Activated CD8-positive, alpha-beta T cell treated with anti-CD3 and anti-CD28 coated beads, Interleukin-2, amount 10 ng/mL, durations not matched to agents 7 days and 5 days (primary cell): ENCODE data around the gene RUVBL2. TPM values are rescaled to one million over a fixed set of nuclear protein-coding genes. Genes with fewer than 3 reads are reported as not detected.

Experiments
- ATAC-seq: fragments of 150-1000 bp; cut with Tn5 transposase; one replicate; pipeline ENCODE4 v1.10.0; 2021; ENCODE audit warnings: moderate library complexity
- CTCF ChIA-PET: fragments of 350-600 bp; sonication (Branson Sonifier 250); formaldehyde crosslinking; loops from one replicate; lab custom pipeline; 2021; ENCODE audit warnings: antibody characterized with exemption; lab: Charles Lee
- POLR2A ChIA-PET: fragments of 350-600 bp; sonication (Branson Sonifier 250); formaldehyde crosslinking; loops from one replicate; lab custom pipeline; 2021; ENCODE audit warnings: antibody characterized with exemption; lab: Charles Lee
- DNase-seq: peaks from one replicate; pipeline ENCODE4 v3.0.0-alpha.2; 2020
- H3K27ac Mint-ChIP-seq: one replicate; pipeline ENCODE4 v1.8.0; 2021; ENCODE audit warnings: mild to moderate bottlenecking, mixed read lengths
- H3K27me3 Mint-ChIP-seq: one replicate; pipeline ENCODE4 v1.8.0; 2021; ENCODE audit warnings: low read depth, mixed read lengths
- H3K36me3 Mint-ChIP-seq: one replicate; pipeline ENCODE4 v1.8.0; 2021; ENCODE audit warnings: low read depth, mixed read lengths
- H3K4me1 Mint-ChIP-seq: one replicate; pipeline ENCODE4 v1.8.0; 2021; ENCODE audit warnings: low read depth, mixed read lengths
- H3K4me3 Mint-ChIP-seq: one replicate; pipeline ENCODE4 v1.8.0; 2021; ENCODE audit warnings: mild to moderate bottlenecking, mixed read lengths
- H3K9me3 Mint-ChIP-seq: one replicate; pipeline ENCODE4 v1.8.0; 2022; ENCODE audit warnings: mixed read lengths; ENCODE audit not compliant: insufficient read depth
- total RNA-seq, 2 experiments: library from RNA; stranded (reverse); gene quantifications; one replicate each; pipeline ENCODE4 v1.2.3, GENCODE V29; 2021

The RUVBL2 gene
- total RNA-seq, 2 experiments from 2014 or later = 105 to 106 TPM

GRCh38 chr19:48989701-48990291 lies 3.9 kb upstream of the RUVBL2 start:
- H3K4me1 Mint-ChIP-seq = peaks cover 37% of the 10 kb centered on the region
- POLR2A ChIA-PET = interaction anchor here (1.4 kb wide), 1 partner anchor 10 kb away, joined by 4 read pairs; no protein-coding TSS in a partner anchor
- no peaks in the 10 kb centered on the region for H3K9me3 Mint-ChIP-seq
- H3K27me3 Mint-ChIP-seq = no peaks in the 10 kb centered on the region
- ATAC-seq (no peak), DNase-seq (no peak)
- CTCF ChIA-PET = interaction anchor here (1.3 to 2.9 kb wide), 2 partner anchors 10 to 19 kb away, joined by 3 to 10 read pairs; no protein-coding TSS in a partner anchor
- peaks cover 34% of the 10 kb centered on the region for H3K36me3 Mint-ChIP-seq
- no peak overlapping the region for H3K4me3 Mint-ChIP-seq
- H3K27ac Mint-ChIP-seq = peak overlapping the region; percentile 68

GRCh38 chr19:48990400-48990799 lies 3.3 kb upstream of the RUVBL2 start:
- CTCF ChIA-PET = interaction anchor here (2.9 kb wide), 1 partner anchor 10 kb away, joined by 10 read pairs; no protein-coding TSS in a partner anchor
- H3K27me3 Mint-ChIP-seq = no peaks in the 10 kb centered on the region
- H3K36me3 Mint-ChIP-seq = peaks cover 34% of the 10 kb centered on the region
- H3K4me3 Mint-ChIP-seq = no peak overlapping the region
- POLR2A ChIA-PET = interaction anchor here (1.4 kb wide), 1 partner anchor 10 kb away, joined by 4 read pairs; no protein-coding TSS in a partner anchor
- H3K27ac Mint-ChIP-seq = peak overlapping the region; percentile 68
- H3K4me1 Mint-ChIP-seq = peaks cover 43% of the 10 kb centered on the region
- no peak for ATAC-seq
- H3K9me3 Mint-ChIP-seq = no peaks in the 10 kb centered on the region
- no peak for DNase-seq

DNA sequence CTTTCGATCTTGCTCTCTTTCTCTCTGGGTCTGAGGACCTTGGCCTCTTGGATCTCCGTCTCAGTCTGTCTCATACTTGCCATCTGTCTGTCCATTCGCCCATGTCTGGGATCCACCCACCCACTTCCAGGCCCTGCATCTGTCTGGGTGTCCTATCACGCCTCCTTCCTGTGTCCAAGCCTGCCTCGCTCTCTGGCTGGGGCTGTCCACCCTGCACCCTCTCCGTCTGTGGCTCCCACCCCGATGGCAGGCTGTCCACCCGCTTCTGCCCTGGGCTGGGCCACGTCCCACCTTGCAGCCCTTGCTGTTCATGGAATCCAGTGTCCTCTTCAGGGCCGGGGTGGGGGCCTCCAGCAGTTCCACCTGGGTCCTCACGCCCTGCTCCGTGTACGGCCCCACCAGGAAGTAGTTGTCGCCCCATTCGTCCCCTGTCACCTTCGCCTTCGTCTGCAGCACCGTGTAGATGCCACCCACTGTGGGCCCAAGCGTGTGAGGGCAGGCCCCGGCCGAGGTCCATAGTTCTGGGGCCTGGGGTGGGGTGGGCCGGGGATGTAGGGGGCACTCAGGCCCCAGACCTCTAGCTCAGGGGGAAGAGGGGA lies 2.6 kb upstream of the RUVBL2 start:
- H3K27ac Mint-ChIP-seq = peak overlapping the region; percentile 20
- H3K36me3 Mint-ChIP-seq = peaks cover 30% of the 10 kb centered on the region
- ChIA-PET POLR2A (interaction anchor here (1.4 to 3.4 kb wide), 2 partner anchors 11 kb away, joined by 4 to 16 read pairs; no protein-coding TSS in a partner anchor), CTCF (interaction anchor here (1.1 to 3.5 kb wide), 3 partner anchors 9 to 48 kb away, joined by 3 to 96 read pairs (median 10); no protein-coding TSS in a partner anchor)
- H3K9me3 Mint-ChIP-seq = no peaks in the 10 kb centered on the region
- DNase-seq (no peak), ATAC-seq (no peak)
- no peak overlapping the region for H3K4me3 Mint-ChIP-seq
- peaks cover 48% of the 10 kb centered on the region for H3K4me1 Mint-ChIP-seq
- H3K27me3 Mint-ChIP-seq = no peaks in the 10 kb centered on the region

- Mint-ChIP-seq H3K27me3 (no peaks in the 10 kb centered on the region), H3K9me3 (no peaks in the 10 kb centered on the region), H3K36me3 (peaks cover 32% of the 10 kb centered on the region), H3K4me3 (peak overlapping the region; percentile 92), H3K27ac (peak overlapping the region; percentile 96), H3K4me1 (peaks cover 48% of the 10 kb centered on the region)
- ChIA-PET POLR2A (interaction anchor here (1.0 to 3.4 kb wide), 4 partner anchors 9 to 117 kb away, joined by 4 to 16 read pairs (median 12); no protein-coding TSS in a partner anchor), CTCF (interaction anchor here (0.8 to 3.5 kb wide), 9 partner anchors 9 to 204 kb away, joined by 3 to 96 read pairs (median 17); partner anchors contain the start of genes FTL, LIN7B and PPP1R15A)
- DNase-seq (no peak), ATAC-seq (no peak)
Observed at GRCh38 chr19:48991873-48992580, 1.7 kb upstream of the RUVBL2 start.

- ChIA-PET POLR2A (interaction anchor here (0.7 to 3.4 kb wide), 12 partner anchors 8 to 120 kb away, joined by 3 to 16 read pairs (median 4); partner anchors contain the start of gene NUCB1), CTCF (interaction anchor here (0.8 to 3.5 kb wide), 37 partner anchors 9 to 648 kb away, joined by 3 to 96 read pairs (median 4); partner anchors contain the start of genes BCAT2, CA11, DHDH and FLT3LG)
- Mint-ChIP-seq H3K27me3 (no peaks in the 10 kb centered on the region), H3K36me3 (peaks cover 33% of the 10 kb centered on the region), H3K9me3 (no peaks in the 10 kb centered on the region), H3K4me1 (peaks cover 49% of the 10 kb centered on the region), H3K4me3 (peak overlapping the region; percentile 92), H3K27ac (peak overlapping the region; percentile 96)
- ATAC-seq = peak; percentile 2
- DNase-seq = peak; percentile 43
Observed at GRCh38 chr19:48992581-48993174, 1.0 kb upstream of the RUVBL2 start.

GRCh38 chr19:48994035-48994386 lies 324 bp downstream of the RUVBL2 start:
- ChIA-PET POLR2A (interaction anchor here (0.6 to 3.4 kb wide), 11 partner anchors 9 to 451 kb away, joined by 3 to 16 read pairs (median 4); partner anchors contain the start of gene PPP1R15A), CTCF (interaction anchor here (0.7 to 3.5 kb wide), 44 partner anchors 8 to 646 kb away, joined by 3 to 96 read pairs (median 4); partner anchors contain the start of genes BCAT2, CA11, DBP and HSD17B14)
- DNase-seq (no peak), ATAC-seq (no peak)
- Mint-ChIP-seq H3K4me1 (peaks cover 51% of the 10 kb centered on the region), H3K36me3 (peaks cover 23% of the 10 kb centered on the region), H3K27me3 (no peaks in the 10 kb centered on the region), H3K4me3 (peak overlapping the region; percentile 92), H3K9me3 (no peaks in the 10 kb centered on the region), H3K27ac (peak overlapping the region; percentile 96)

DNA sequence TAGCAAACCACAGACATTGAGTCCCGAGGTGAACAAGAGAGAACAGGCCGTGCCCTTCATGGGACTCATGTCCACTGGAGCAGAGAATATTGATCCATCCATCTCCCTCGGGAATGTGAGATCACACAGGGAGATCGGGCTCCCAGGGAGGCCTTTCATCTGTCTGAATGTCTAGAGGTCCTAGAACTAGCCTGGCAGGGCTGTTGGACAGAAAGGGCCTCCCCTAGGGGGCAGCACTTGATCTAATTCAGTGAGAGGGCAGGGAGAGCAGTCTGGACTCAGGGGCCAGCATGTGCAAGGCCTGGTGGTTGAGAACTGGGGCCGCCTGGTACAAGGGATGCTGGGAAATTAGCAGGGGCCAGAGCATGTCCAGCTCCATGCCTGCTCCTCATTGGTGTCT lies 4.3 kb downstream of the RUVBL2 start:
- no peaks in the 10 kb centered on the region for H3K27me3 Mint-ChIP-seq
- peaks cover 34% of the 10 kb centered on the region for H3K4me1 Mint-ChIP-seq
- H3K36me3 Mint-ChIP-seq = peaks cover 26% of the 10 kb centered on the region
- ATAC-seq (no peak), DNase-seq (peak; percentile 77)
- H3K4me3 Mint-ChIP-seq = no peak overlapping the region
- H3K9me3 Mint-ChIP-seq = no peaks in the 10 kb centered on the region
- POLR2A ChIA-PET = no interaction called here
- CTCF ChIA-PET = interaction anchor here (0.7 to 3.2 kb wide), 15 partner anchors 11 to 259 kb away, joined by 3 to 32 read pairs (median 5); a partner anchor contains a TSS
- H3K27ac Mint-ChIP-seq = no peak overlapping the region

DNA sequence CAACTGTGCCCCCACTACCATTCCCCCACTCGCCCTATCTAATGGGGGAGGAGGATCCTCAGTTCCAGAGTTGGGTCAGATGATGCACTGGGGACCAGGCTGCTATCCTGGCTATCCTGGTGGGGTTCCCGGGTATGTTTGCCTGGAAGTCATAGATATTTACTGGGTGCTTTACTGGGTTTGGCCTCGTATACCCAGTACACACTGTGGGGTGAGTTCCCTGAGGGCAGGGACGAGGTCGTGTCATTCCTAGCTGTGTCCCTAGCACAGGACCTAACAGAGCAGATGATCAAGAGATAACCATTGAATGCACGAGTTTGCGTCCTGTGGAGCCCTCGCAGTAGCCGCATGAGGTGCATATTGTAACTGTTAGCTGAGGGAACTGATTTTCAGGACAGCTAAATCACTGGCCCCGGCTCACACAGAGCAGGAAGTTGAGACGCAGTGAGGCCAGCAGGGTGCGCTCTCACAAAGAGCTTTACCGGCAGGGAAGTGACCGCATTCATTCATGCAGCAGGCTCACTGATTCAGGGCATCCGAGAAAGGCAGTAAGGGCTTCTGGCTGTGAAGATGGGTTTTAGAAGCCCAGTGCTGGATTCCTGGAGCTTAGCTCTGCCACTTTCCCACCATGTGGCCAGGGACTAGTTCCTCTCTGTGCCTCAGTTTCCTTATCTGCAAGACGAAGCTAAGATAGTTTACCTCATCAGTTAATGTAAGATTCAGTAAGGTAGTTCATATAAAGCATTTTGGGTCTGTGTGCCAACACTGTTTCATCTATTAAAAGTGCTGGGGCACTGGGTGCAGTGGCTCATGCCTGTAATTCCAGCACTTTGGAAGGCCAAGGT lies 6.0 kb downstream of the RUVBL2 start:
- no peaks in the 10 kb centered on the region for H3K27me3 Mint-ChIP-seq
- no peak overlapping the region for H3K4me3 Mint-ChIP-seq

DNA sequence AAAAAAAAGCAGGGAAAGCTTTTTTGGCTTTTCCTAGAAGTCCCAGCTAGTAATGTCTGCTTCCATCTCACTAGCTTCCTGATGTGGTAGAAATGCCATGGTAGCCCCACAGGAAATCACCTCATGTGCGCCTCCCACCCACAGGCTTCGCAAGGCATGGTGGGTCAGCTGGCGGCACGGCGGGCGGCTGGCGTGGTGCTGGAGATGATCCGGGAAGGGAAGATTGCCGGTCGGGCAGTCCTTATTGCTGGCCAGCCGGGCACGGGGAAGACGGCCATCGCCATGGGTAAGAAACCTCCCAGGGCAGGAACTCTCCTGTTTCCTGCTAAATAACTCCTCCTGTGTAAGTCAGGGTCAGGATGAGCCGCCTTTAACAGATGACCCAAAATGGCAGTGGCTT lies 10.4 kb downstream of the RUVBL2 start:
- POLR2A ChIA-PET = no interaction called here
- H3K4me1 Mint-ChIP-seq = peaks cover 6% of the 10 kb centered on the region
- no peak overlapping the region for H3K27ac Mint-ChIP-seq
- ATAC-seq = no peak
- H3K36me3 Mint-ChIP-seq = peaks cover 38% of the 10 kb centered on the region
- no peaks in the 10 kb centered on the region for H3K27me3 Mint-ChIP-seq
- DNase-seq = no peak
- no peaks in the 10 kb centered on the region for H3K9me3 Mint-ChIP-seq
- CTCF ChIA-PET = interaction anchor here (0.8 to 1.0 kb wide), 2 partner anchors 14 to 34 kb away, joined by 3 read pairs; no protein-coding TSS in a partner anchor
- no peak overlapping the region for H3K4me3 Mint-ChIP-seq

More for the DNA sequence above, 6.0 kb downstream of the RUVBL2 start:
- peak; percentile 79 for ATAC-seq
- Mint-ChIP-seq H3K27ac (no peak overlapping the region), H3K9me3 (no peaks in the 10 kb centered on the region), H3K36me3 (peaks cover 33% of the 10 kb centered on the region), H3K4me1 (peaks cover 24% of the 10 kb centered on the region)
- DNase-seq = peak; percentile 78
- POLR2A ChIA-PET = no interaction called here
- CTCF ChIA-PET = interaction anchor here (0.6 to 3.2 kb wide), 35 partner anchors 9 to 334 kb away, joined by 3 to 32 read pairs (median 4); partner anchors contain the start of genes LIN7B and NUCB1

- ChIA-PET CTCF (interaction anchor here (1.0 kb wide), 1 partner anchor 12 kb away, joined by 3 read pairs; the partner anchor contains the start of gene RUVBL2), POLR2A (interaction anchor here (1.4 kb wide), 1 partner anchor 12 kb away, joined by 6 read pairs; the partner anchor contains the start of genes GYS1 and RUVBL2)
- no peak for DNase-seq
- Mint-ChIP-seq H3K9me3 (no peaks in the 10 kb centered on the region), H3K27ac (no peak overlapping the region), H3K36me3 (peaks cover 33% of the 10 kb centered on the region), H3K4me3 (no peak overlapping the region), H3K4me1 (no peaks in the 10 kb centered on the region), H3K27me3 (no peaks in the 10 kb centered on the region)
- no peak for ATAC-seq
Observed at GRCh38 chr19:49004964-49005614, 11.4 kb downstream of the RUVBL2 start.
